Measurements from ENCODE around the gene CACNA1I.

Gene CACNA1I

GRCh38 chr22:39681038-39681861, 110.7 kb downstream of the CACNA1I start:
- no peak for TF ChIP-seq EZH2phosphoT487 (conservative IDR thresholded peaks at IDR 0.05; ENCODE audit: low read length)
- TF ChIP-seq CTCF (IDR thresholded peaks at IDR 0.05; ENCODE audit: insufficient read depth, low read length, poor library complexity, severe bottlenecking): no peak
- Histone ChIP-seq H3K36me3 (ENCODE audit: low read length) (no peaks in the 10 kb centered on the region), H3K4me3 (ENCODE audit: insufficient read depth, low read length, poor library complexity, severe bottlenecking) (no peak overlapping the region), H3K27ac (ENCODE audit: low read depth, low read length) (no peak overlapping the region), H4K20me1 (ENCODE audit: low read depth, low read length) (no peaks in the 10 kb centered on the region), H3K9me2 (replicated peaks; ENCODE audit: insufficient read depth, low read length) (no peaks in the 10 kb centered on the region), H2AFZ (ENCODE audit: low read depth, low read length, severe bottlenecking) (no peak overlapping the region), H3K79me2 (ENCODE audit: insufficient read depth, low read length) (no peaks in the 10 kb centered on the region), H3K4me2 (ENCODE audit: low read depth, low read length, poor library complexity, severe bottlenecking) (no peak overlapping the region), H3F3A (ENCODE audit: insufficient read depth) (no peaks in the 10 kb centered on the region), H3K27me3 (ENCODE audit: low read length) (no peaks in the 10 kb centered on the region), H3K9me3 (ENCODE audit: insufficient read depth, low read length) (no peaks in the 10 kb centered on the region), H3K9ac (ENCODE audit: low read length) (no peak overlapping the region)

- no peaks in the 10 kb centered on the region for H3K9me2 ChIP-seq (replicated peaks; ENCODE audit: insufficient read depth, low read length)
- no peaks in the 10 kb centered on the region for H3K36me3 ChIP-seq (ENCODE audit: low read length)
- no peak overlapping the region for H3K27ac ChIP-seq (ENCODE audit: low read depth, low read length)
- no peaks in the 10 kb centered on the region for H3F3A ChIP-seq (ENCODE audit: insufficient read depth)
- no peaks in the 10 kb centered on the region for H3K27me3 ChIP-seq (ENCODE audit: low read length)
- H3K9me3 ChIP-seq (ENCODE audit: insufficient read depth, low read length): no peaks in the 10 kb centered on the region
- no peaks in the 10 kb centered on the region for H3K79me2 ChIP-seq (ENCODE audit: insufficient read depth, low read length)
- no peak overlapping the region for H3K9ac ChIP-seq (ENCODE audit: low read length)
- no peak overlapping the region for H2AFZ ChIP-seq (ENCODE audit: low read depth, low read length, severe bottlenecking)
- no peak overlapping the region for H3K4me3 ChIP-seq (ENCODE audit: insufficient read depth, low read length, poor library complexity, severe bottlenecking)
- TF ChIP-seq CTCF (IDR thresholded peaks at IDR 0.05; ENCODE audit: insufficient read depth, low read length, poor library complexity, severe bottlenecking): no peak
- no peak for TF ChIP-seq EZH2phosphoT487 (conservative IDR thresholded peaks at IDR 0.05; ENCODE audit: low read length)
- H4K20me1 ChIP-seq (ENCODE audit: low read depth, low read length): no peaks in the 10 kb centered on the region
- H3K4me2 ChIP-seq (ENCODE audit: low read depth, low read length, poor library complexity, severe bottlenecking): no peak overlapping the region
Observed at GRCh38 chr22:39682994-39683393, 112.4 kb downstream of the CACNA1I start.

- H3K27ac ChIP-seq (ENCODE audit: low read depth, low read length): no peak overlapping the region
- no peak overlapping the region for H3K4me3 ChIP-seq (ENCODE audit: insufficient read depth, low read length, poor library complexity, severe bottlenecking)
- no peak overlapping the region for H3K4me2 ChIP-seq (ENCODE audit: low read depth, low read length, poor library complexity, severe bottlenecking)
- no peaks in the 10 kb centered on the region for H3K9me2 ChIP-seq (replicated peaks; ENCODE audit: insufficient read depth, low read length)
- H3K9ac ChIP-seq (ENCODE audit: low read length): no peak overlapping the region
- H3F3A ChIP-seq (ENCODE audit: insufficient read depth): no peaks in the 10 kb centered on the region
- TF ChIP-seq CTCF (IDR thresholded peaks at IDR 0.05; ENCODE audit: insufficient read depth, low read length, poor library complexity, severe bottlenecking) (no peak), EZH2phosphoT487 (conservative IDR thresholded peaks at IDR 0.05; ENCODE audit: low read length) (no peak)
- H4K20me1 ChIP-seq (ENCODE audit: low read depth, low read length): no peaks in the 10 kb centered on the region
- no peak overlapping the region for H2AFZ ChIP-seq (ENCODE audit: low read depth, low read length, severe bottlenecking)
- no peaks in the 10 kb centered on the region for H3K79me2 ChIP-seq (ENCODE audit: insufficient read depth, low read length)
- H3K27me3 ChIP-seq (ENCODE audit: low read length): no peaks in the 10 kb centered on the region
- H3K36me3 ChIP-seq (ENCODE audit: low read length): no peaks in the 10 kb centered on the region
- H3K9me3 ChIP-seq (ENCODE audit: insufficient read depth, low read length): no peaks in the 10 kb centered on the region
Observed at GRCh38 chr22:39683639-39684038, 113.1 kb downstream of the CACNA1I start.

All from SU-DHL-6 (cell line).